ENCODE results near the gene SCARF1. TPM values are rescaled to one million over a fixed set of nuclear protein-coding genes. Genes with fewer than 3 reads are reported as not detected.
"Not testable (repeated sequence)": the region's sequence is repeated elsewhere in the genome, so short reads cannot be mapped to it uniquely, and the experiment has no call there.

The SCARF1 gene
- total RNA-seq, 1 experiment from 2014 or later = 0.73 TPM

DNA sequence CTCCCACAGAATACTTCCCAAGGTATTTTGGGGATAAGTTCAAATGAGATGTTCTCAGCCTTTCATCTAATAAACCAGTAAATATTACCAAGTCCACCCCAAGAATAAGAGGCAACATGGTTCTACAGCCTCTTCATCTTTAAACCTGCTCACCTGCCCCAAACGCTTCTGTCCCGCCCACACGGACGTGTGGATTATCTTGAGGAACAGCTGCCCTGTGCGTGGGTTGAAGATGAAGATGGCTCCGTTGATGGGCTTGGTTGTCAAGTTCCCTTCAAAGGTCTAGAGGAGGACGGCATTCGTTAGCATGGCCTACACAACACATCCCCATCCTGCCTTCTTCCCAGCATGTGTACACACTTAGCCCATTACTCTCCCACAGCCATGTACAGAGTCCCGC, 12.6 kb upstream of the SCARF1 start:
- no peak for TF ChIP-seq CTCF (conservative IDR thresholded peaks at IDR 0.05; ENCODE audit: low read depth, low read length)
- TF ChIP-seq EZH2 (IDR thresholded peaks at IDR 0.05; ENCODE audit: low read length, unreplicated experiment) = no peak
- TF ChIP-seq EZH2phosphoT487 (IDR thresholded peaks at IDR 0.05; ENCODE audit: borderline replicate concordance, low read length) = no peak
- Histone ChIP-seq H3K79me2 (ENCODE audit: low read length) (no peaks in the 10 kb centered on the region), H3K4me3 (ENCODE audit: low read length) (no peak overlapping the region), H3F3A (ENCODE audit: low read length, unreplicated experiment) (no peaks in the 10 kb centered on the region), H3K4me2 (ENCODE audit: low read length) (no peak overlapping the region), H3K9me2 (replicated peaks; ENCODE audit: low read length) (no peaks in the 10 kb centered on the region), H4K20me1 (ENCODE audit: low read length) (no peaks in the 10 kb centered on the region), H3K4me1 (ENCODE audit: insufficient read depth, low read length) (no peaks in the 10 kb centered on the region), H3K27ac (ENCODE audit: low read length) (no peak overlapping the region), H3K9ac (ENCODE audit: low read length) (no peak overlapping the region), H2AFZ (ENCODE audit: low read length) (no peak overlapping the region), H3K36me3 (ENCODE audit: low read depth, low read length) (peaks cover 74% of the 10 kb centered on the region), H3K27me3 (ENCODE audit: low read length) (no peaks in the 10 kb centered on the region), H3K9me3 (ENCODE audit: low read length) (no peaks in the 10 kb centered on the region)
- intact Hi-C loops (cut with micrococcal nuclease) = no loop called here
- DNase-seq (no peak), ATAC-seq (no peak)
- ChIA-PET POLR2A (ENCODE audit: unreplicated experiment) (no interaction called here), CTCF (no interaction called here)
- BruUV-seq (replicated peaks) = no TSS peak

DNA sequence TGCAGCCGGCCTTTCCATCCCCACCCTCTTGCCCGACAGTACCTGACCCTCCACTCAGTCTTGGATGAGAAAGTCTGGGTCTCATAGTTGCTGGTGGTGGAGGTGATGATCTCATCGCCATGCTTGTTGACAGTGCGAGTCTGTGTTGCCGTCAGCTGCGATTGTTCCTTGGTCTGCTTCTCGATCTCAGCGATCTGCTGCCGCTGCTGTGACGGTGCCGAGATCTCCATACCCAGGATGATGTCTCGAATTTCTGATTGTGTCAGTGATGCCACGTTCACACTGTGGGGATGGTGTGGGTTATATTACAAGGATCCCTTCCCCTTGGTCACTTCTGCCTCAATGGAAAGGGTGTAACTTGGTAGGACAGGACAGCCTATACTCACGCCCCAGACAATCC, 8.2 kb upstream of the SCARF1 start:
- CTCF ChIA-PET = no interaction called here
- Histone ChIP-seq H3K4me1 (ENCODE audit: insufficient read depth, low read length) (peaks cover 7% of the 10 kb centered on the region), H3F3A (ENCODE audit: low read length, unreplicated experiment) (no peaks in the 10 kb centered on the region), H3K27ac (ENCODE audit: low read length) (no peak overlapping the region), H3K36me3 (ENCODE audit: low read depth, low read length) (peaks cover 47% of the 10 kb centered on the region), H3K9me2 (replicated peaks; ENCODE audit: low read length) (no peaks in the 10 kb centered on the region), H3K79me2 (ENCODE audit: low read length) (no peaks in the 10 kb centered on the region), H3K9me3 (ENCODE audit: low read length) (no peaks in the 10 kb centered on the region), H3K4me3 (ENCODE audit: low read length) (no peak overlapping the region), H2AFZ (ENCODE audit: low read length) (no peak overlapping the region), H4K20me1 (ENCODE audit: low read length) (no peaks in the 10 kb centered on the region), H3K27me3 (ENCODE audit: low read length) (no peaks in the 10 kb centered on the region), H3K4me2 (ENCODE audit: low read length) (no peak overlapping the region), H3K9ac (ENCODE audit: low read length) (no peak overlapping the region)
- POLR2A ChIA-PET (ENCODE audit: unreplicated experiment) = no interaction called here
- ATAC-seq (no peak), DNase-seq (no peak)
- BruUV-seq (replicated peaks) = no TSS peak
- intact Hi-C loops (cut with micrococcal nuclease) = no loop called here
- no peak for TF ChIP-seq EZH2phosphoT487 (IDR thresholded peaks at IDR 0.05; ENCODE audit: borderline replicate concordance, low read length)
- TF ChIP-seq CTCF (conservative IDR thresholded peaks at IDR 0.05; ENCODE audit: low read depth, low read length) = no peak
- no peak for TF ChIP-seq EZH2 (IDR thresholded peaks at IDR 0.05; ENCODE audit: low read length, unreplicated experiment)

GRCh38 chr17:1652794-1653193, 7.3 kb upstream of the SCARF1 start:
- H3K9ac ChIP-seq (ENCODE audit: low read length); H3K79me2 ChIP-seq (ENCODE audit: low read length); H4K20me1 ChIP-seq (ENCODE audit: low read length); H2AFZ ChIP-seq (ENCODE audit: low read length); DNase-seq; intact Hi-C loops (cut with micrococcal nuclease); BruUV-seq (replicated peaks); H3K27ac ChIP-seq (ENCODE audit: low read length); H3K4me3 ChIP-seq (ENCODE audit: low read length); H3K9me2 ChIP-seq (replicated peaks; ENCODE audit: low read length); H3K4me2 ChIP-seq (ENCODE audit: low read length); ATAC-seq; H3K9me3 ChIP-seq (ENCODE audit: low read length); H3F3A ChIP-seq (ENCODE audit: low read length, unreplicated experiment); H3K27me3 ChIP-seq (ENCODE audit: low read length): not testable (repeated sequence)
- POLR2A ChIA-PET (ENCODE audit: unreplicated experiment) = interaction anchor here (0.7 kb wide), 1 partner anchor 55 kb away, joined by 4 read pairs; no protein-coding TSS in a partner anchor
- peaks cover 38% of the 10 kb centered on the region for H3K36me3 ChIP-seq (ENCODE audit: low read depth, low read length)
- CTCF ChIA-PET = interaction anchor here (1.1 kb wide), 1 partner anchor 213 kb away, joined by 3 read pairs; no protein-coding TSS in a partner anchor
- peaks cover 12% of the 10 kb centered on the region for H3K4me1 ChIP-seq (ENCODE audit: insufficient read depth, low read length)
